ENCODE data around the gene C17orf67. TPM values are rescaled to one million over a fixed set of nuclear protein-coding genes. Genes with fewer than 3 reads are reported as not detected.

C17orf67 gene
- total RNA-seq, 1 experiment from 2014 or later: 4.6 TPM

DNA sequence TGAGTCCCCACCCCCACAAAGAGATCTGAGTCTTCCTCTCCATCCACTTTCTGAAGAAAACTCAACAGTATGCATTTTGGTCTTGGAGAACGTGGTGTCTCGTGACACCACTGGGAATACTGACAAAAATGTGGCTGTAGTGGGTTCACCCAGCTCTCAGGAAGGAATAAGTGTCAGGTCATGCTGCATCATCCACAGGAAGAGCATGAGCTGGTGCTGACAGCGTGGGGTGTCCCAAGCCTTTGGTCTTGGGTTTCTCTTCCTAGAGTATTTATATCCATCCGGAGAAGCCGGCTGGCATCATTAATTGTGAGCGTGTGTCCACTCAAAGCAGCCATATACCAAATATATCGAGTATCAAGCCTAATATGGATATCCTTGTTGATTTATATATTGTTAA, 55.9 kb downstream of the C17orf67 start:
- H3K4me3 Mint-ChIP-seq (ENCODE audit: low read depth, unreplicated experiment): no peak overlapping the region
- no peak overlapping the region for H3K27ac Mint-ChIP-seq (ENCODE audit: unreplicated experiment)
- peaks cover 20% of the 10 kb centered on the region for H3K4me1 Mint-ChIP-seq (ENCODE audit: low read depth, unreplicated experiment)
- CTCF ChIA-PET: no interaction called here
- no TSS peak for BruUV-seq (replicated peaks)
- no peaks in the 10 kb centered on the region for H3K36me3 Mint-ChIP-seq (ENCODE audit: insufficient read depth, unreplicated experiment)
- H3K9me3 Mint-ChIP-seq (ENCODE audit: low read depth, unreplicated experiment): no peaks in the 10 kb centered on the region
- H3K27me3 Mint-ChIP-seq (ENCODE audit: unreplicated experiment): peaks cover 33% of the 10 kb centered on the region
- intact Hi-C loops (cut with micrococcal nuclease; ENCODE audit: unreplicated experiment): loop anchor here (10.0 kb wide), 1 partner anchor 273 kb away; no protein-coding TSS in a partner anchor
- TF ChIP-seq, protein P1, sequence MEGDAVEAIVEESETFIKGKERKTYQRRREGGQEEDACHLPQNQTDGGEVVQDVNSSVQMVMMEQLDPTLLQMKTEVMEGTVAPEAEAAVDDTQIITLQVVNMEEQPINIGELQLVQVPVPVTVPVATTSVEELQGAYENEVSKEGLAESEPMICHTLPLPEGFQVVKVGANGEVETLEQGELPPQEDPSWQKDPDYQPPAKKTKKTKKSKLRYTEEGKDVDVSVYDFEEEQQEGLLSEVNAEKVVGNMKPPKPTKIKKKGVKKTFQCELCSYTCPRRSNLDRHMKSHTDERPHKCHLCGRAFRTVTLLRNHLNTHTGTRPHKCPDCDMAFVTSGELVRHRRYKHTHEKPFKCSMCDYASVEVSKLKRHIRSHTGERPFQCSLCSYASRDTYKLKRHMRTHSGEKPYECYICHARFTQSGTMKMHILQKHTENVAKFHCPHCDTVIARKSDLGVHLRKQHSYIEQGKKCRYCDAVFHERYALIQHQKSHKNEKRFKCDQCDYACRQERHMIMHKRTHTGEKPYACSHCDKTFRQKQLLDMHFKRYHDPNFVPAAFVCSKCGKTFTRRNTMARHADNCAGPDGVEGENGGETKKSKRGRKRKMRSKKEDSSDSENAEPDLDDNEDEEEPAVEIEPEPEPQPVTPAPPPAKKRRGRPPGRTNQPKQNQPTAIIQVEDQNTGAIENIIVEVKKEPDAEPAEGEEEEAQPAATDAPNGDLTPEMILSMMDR (IDR thresholded peaks at IDR 0.05; ENCODE audit: unreplicated experiment): no peak
- no peak for DNase-seq

DNA sequence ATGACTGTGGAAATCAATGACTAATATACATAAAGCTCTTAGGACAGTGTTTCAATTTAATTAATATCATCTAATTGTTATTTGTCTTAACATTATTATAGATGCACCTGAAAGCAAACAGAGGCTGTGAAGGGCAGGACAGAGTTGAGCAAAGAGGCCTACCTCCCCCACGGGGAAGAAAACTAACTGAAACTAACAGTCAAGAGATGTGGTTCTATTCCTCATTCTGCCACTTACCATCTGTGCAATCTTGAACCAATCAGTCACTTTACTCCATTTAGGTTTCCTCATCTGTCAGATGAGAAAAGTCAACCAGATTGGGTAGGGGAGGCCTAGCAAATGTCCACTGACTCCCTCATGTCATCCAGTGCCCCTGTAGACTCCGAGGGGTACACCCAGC, 59.1 kb downstream of the C17orf67 start:
- Mint-ChIP-seq H3K9me3 (ENCODE audit: low read depth, unreplicated experiment) (no peaks in the 10 kb centered on the region), H3K27me3 (ENCODE audit: unreplicated experiment) (peaks cover 29% of the 10 kb centered on the region), H3K36me3 (ENCODE audit: insufficient read depth, unreplicated experiment) (no peaks in the 10 kb centered on the region), H3K27ac (ENCODE audit: unreplicated experiment) (no peak overlapping the region), H3K4me1 (ENCODE audit: low read depth, unreplicated experiment) (peaks cover 9% of the 10 kb centered on the region), H3K4me3 (ENCODE audit: low read depth, unreplicated experiment) (no peak overlapping the region)
- CTCF ChIA-PET: no interaction called here
- TF ChIP-seq, protein P1 (IDR thresholded peaks at IDR 0.05; ENCODE audit: unreplicated experiment): no peak
- BruUV-seq (replicated peaks): no TSS peak
- DNase-seq: no peak
- intact Hi-C loops (cut with micrococcal nuclease; ENCODE audit: unreplicated experiment): loop anchor here (10.0 kb wide), 1 partner anchor 270 kb away; no protein-coding TSS in a partner anchor

GRCh38 chr17:56773124-56773523, 60.6 kb downstream of the C17orf67 start:
- H3K4me3 Mint-ChIP-seq (ENCODE audit: low read depth, unreplicated experiment): no peak overlapping the region
- TF ChIP-seq, protein P1 (IDR thresholded peaks at IDR 0.05; ENCODE audit: unreplicated experiment): no peak
- H3K4me1 Mint-ChIP-seq (ENCODE audit: low read depth, unreplicated experiment): no peaks in the 10 kb centered on the region
- intact Hi-C loops (cut with micrococcal nuclease; ENCODE audit: unreplicated experiment): loop anchor here (10.0 kb wide), 1 partner anchor 268 kb away; no protein-coding TSS in a partner anchor
- BruUV-seq (replicated peaks): no TSS peak
- no peaks in the 10 kb centered on the region for H3K36me3 Mint-ChIP-seq (ENCODE audit: insufficient read depth, unreplicated experiment)
- no peak for DNase-seq
- H3K9me3 Mint-ChIP-seq (ENCODE audit: low read depth, unreplicated experiment): no peaks in the 10 kb centered on the region
- CTCF ChIA-PET: no interaction called here
- H3K27me3 Mint-ChIP-seq (ENCODE audit: unreplicated experiment): peaks cover 14% of the 10 kb centered on the region
- no peak overlapping the region for H3K27ac Mint-ChIP-seq (ENCODE audit: unreplicated experiment)

DNA sequence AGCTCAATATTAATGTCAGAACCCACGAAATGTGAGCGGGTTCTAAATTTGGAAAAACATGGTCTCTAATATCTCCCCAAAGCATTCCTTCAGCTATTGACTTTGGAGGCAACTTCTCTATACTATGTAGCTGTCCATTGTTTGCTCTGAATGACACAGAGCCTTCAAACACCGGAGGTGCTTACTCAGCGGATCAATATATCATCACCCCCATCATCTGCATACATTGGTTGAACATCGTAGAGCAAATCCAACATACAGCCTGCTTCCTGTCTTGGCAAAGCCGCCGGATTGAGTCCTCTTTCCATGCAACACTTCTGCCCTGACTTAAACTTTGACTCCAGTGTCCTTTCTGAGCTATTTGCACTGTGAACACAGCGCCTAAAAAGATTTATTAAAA, 61.3 kb downstream of the C17orf67 start:
- BruUV-seq (replicated peaks): no TSS peak
- H3K4me1 Mint-ChIP-seq (ENCODE audit: low read depth, unreplicated experiment): no peaks in the 10 kb centered on the region
- CTCF ChIA-PET: no interaction called here

More for the DNA sequence above, 61.3 kb downstream of the C17orf67 start:
- intact Hi-C loops (cut with micrococcal nuclease; ENCODE audit: unreplicated experiment): loop anchor here (10.0 kb wide), 1 partner anchor 268 kb away; no protein-coding TSS in a partner anchor
- DNase-seq: no peak
- Mint-ChIP-seq H3K27me3 (ENCODE audit: unreplicated experiment) (peaks cover 7% of the 10 kb centered on the region), H3K27ac (ENCODE audit: unreplicated experiment) (no peak overlapping the region), H3K36me3 (ENCODE audit: insufficient read depth, unreplicated experiment) (no peaks in the 10 kb centered on the region), H3K4me3 (ENCODE audit: low read depth, unreplicated experiment) (no peak overlapping the region), H3K9me3 (ENCODE audit: low read depth, unreplicated experiment) (no peaks in the 10 kb centered on the region)
- TF ChIP-seq, protein P1 (IDR thresholded peaks at IDR 0.05; ENCODE audit: unreplicated experiment): no peak
